Heart left ventricle (tissue), 13 donors: ENCODE results near the gene PRKG1.

Source experiments
- CTCF ChIP-seq, 12 donors: fragments of 200-600 bp; sonication (generic) in 4 of 12; IDR thresholded peaks; one replicate each; pipeline versions ENCODE4 v1.5.0 to v1.8.0; 2018 to 2022; ENCODE audit warnings: antibody characterized with exemption in 12 of 12, mild to moderate bottlenecking in 5 of 12
- POLR2A ChIP-seq, 2 donors: fragments of 450-650 bp; IDR thresholded peaks; one replicate each; pipeline ENCODE4 v1.6.1; 2017; ENCODE audit warnings: antibody characterized with exemption in 2 of 2, mild to moderate bottlenecking in 2 of 2, moderate library complexity in 2 of 2
- donor health status: ischemic (EF 13 %, LVEDD 7.1; RV severe dilation, severe dysfunction).
- donor health status: DM: no; HTN: yes; CAD: no.
- donor health status: DM: no; HTN: no; CAD: no.
- donor health status: ischemic (EF 25% LVEDD 6.9; RV normal size, moderate dysfunction).
- donor health status: ischemic (EF 25% LVEDD 5.7; RV mildly dilated, moderate dysfunction).
- donor health status: ischemic (EF 35%, LVEDD 5.7; RV mildly dilated, moderate dysfunction).
- donor health status: nonischemic (EF 11% LVEDD 7.7; RV severe dilation, severe dysfunction).
- donor health status: DM: yes; HTN: yes; CAD: no.
- donor health status: PGD.
- donor health status: ischemic (EF 29% LVEDD 5.4; RV normal size, mild dysfunction).
- donor health status: nonischemic (EF 23%, LVEDD 6.1; RV moderate dilation, normal function).

GRCh38 chr10:51786684-51787035 is 712.4 kb downstream of the PRKG1 start:
- TF ChIP-seq CTCF (IDR thresholded peaks at IDR 0.05) (no peak), POLR2A (IDR thresholded peaks at IDR 0.05) (no peak)
